HEK293 (cell line): Measurements from ENCODE around the gene CASP3.

Experiments used
- CTCF ChIP-seq: fragments of 450-650 bp; formaldehyde crosslinking; IDR thresholded peaks from 2 replicates; pipeline ENCODE4 v1.5.1; 2016; ENCODE audit warnings: missing biosample characterization, missing genetic modification characterization
- ZNF239 ChIP-seq: fragments of 450-650 bp; formaldehyde crosslinking; IDR thresholded peaks from 2 replicates; pipeline ENCODE4 v1.5.1; 2016; ENCODE audit warnings: missing biosample characterization, missing genetic modification characterization
- ZNF24 ChIP-seq: fragments of 450-650 bp; formaldehyde crosslinking; IDR thresholded peaks from 2 replicates; pipeline ENCODE4 v1.5.1; 2016; ENCODE audit warnings: missing biosample characterization, missing genetic modification characterization
- ZNF549 ChIP-seq: fragments of 450-650 bp; IDR thresholded peaks from 2 replicates; pipeline ENCODE4 v1.5.1; 2018; ENCODE audit warnings: missing biosample characterization, missing genetic modification characterization, mild to moderate bottlenecking, inconsistent platforms, moderate library complexity
- ZNF792 ChIP-seq: fragments of 450-650 bp; formaldehyde crosslinking; IDR thresholded peaks from 2 replicates; pipeline ENCODE4 v1.5.1; 2016; ENCODE audit warnings: missing biosample characterization, missing genetic modification characterization

GRCh38 chr4:184697956-184698355 lies 48.7 kb upstream of the CASP3 start:
- TF ChIP-seq ZNF549 (tag by site-specific recombination), result no peak
- no peak for TF ChIP-seq CTCF (tag by site-specific recombination)
- no peak for TF ChIP-seq ZNF24 (tag by site-specific recombination)
- no peak for TF ChIP-seq ZNF792 (tag by site-specific recombination)
- TF ChIP-seq ZNF239 (tag by site-specific recombination), result no peak
